DMS153 (cell line): ENCODE data around the gene ZNF777.

Experiments
- DNase-seq: peaks from one replicate; lab custom pipeline; 2025; lab: John Stamatoyannopoulos, UW

The ZNF777 gene

GRCh38 chr7:149476791-149477190 lies 15.9 kb upstream of the ZNF777 start:
- no peak for DNase-seq

- no peak for DNase-seq
These were observed 14.5 kb upstream of the ZNF777 start for GRCh38 chr7:149475121-149476045.

- DNase-seq: no peak
These were observed 13.7 kb upstream of the ZNF777 start for GRCh38 chr7:149474309-149475120.

GRCh38 chr7:149473251-149473650 lies 12.4 kb upstream of the ZNF777 start:
- DNase-seq: no peak

GRCh38 chr7:149471289-149471953 lies 10.6 kb upstream of the ZNF777 start:
- DNase-seq: no peak

- DNase-seq: no peak
These were observed 8.9 kb upstream of the ZNF777 start for GRCh38 chr7:149469806-149470205.

- peak; percentile 25 for DNase-seq
These were observed 7.3 kb upstream of the ZNF777 start for GRCh38 chr7:149468208-149468607.

- no peak for DNase-seq
These were observed 6.5 kb upstream of the ZNF777 start for GRCh38 chr7:149467321-149467859.

- no peak for DNase-seq
These were observed 5.5 kb upstream of the ZNF777 start for GRCh38 chr7:149466364-149466763.

GRCh38 chr7:149463500-149464161 lies 2.8 kb upstream of the ZNF777 start:
- no peak for DNase-seq

- no peak for DNase-seq
These were observed 1.2 kb upstream of the ZNF777 start for GRCh38 chr7:149462101-149462520.

GRCh38 chr7:149459540-149460452 lies 1.1 kb downstream of the ZNF777 start:
- DNase-seq: no peak

GRCh38 chr7:149459201-149459539 lies 1.7 kb downstream of the ZNF777 start:
- no peak for DNase-seq

- no peak for DNase-seq
These were observed 2.6 kb downstream of the ZNF777 start for GRCh38 chr7:149458235-149458634.

GRCh38 chr7:149457766-149458165 lies 3.1 kb downstream of the ZNF777 start:
- DNase-seq: no peak

GRCh38 chr7:149456506-149457421 lies 4.1 kb downstream of the ZNF777 start:
- DNase-seq: no peak

- DNase-seq: no peak
These were observed 5.5 kb downstream of the ZNF777 start for GRCh38 chr7:149455175-149455950.

- no peak for DNase-seq
These were observed 6.1 kb downstream of the ZNF777 start for GRCh38 chr7:149454750-149455149.

- no peak for DNase-seq
These were observed 6.9 kb downstream of the ZNF777 start for GRCh38 chr7:149454006-149454405.
